Transverse colon (tissue), 4 donors: ENCODE data around the gene PLA2G2C. TPM values are rescaled to one million over a fixed set of nuclear protein-coding genes. Genes with fewer than 3 reads are reported as not detected.

Experiments used
- DNase-seq: peaks from one replicate; pipeline ENCODE4 v3.0.0-alpha.2; 2019
- H3K27ac ChIP-seq, 4 donors: fragments of 200-600 bp; sonication (generic); 2 replicates each; pipeline ENCODE4 v1.5.1; 2016 to 2018; ENCODE audit warnings: inconsistent platforms in 4 of 4
- H3K27me3 ChIP-seq: fragments of 200-600 bp; sonication (generic); 2 replicates; pipeline ENCODE4 v1.5.1; 2017; ENCODE audit warnings: inconsistent platforms
- H3K36me3 ChIP-seq, 4 donors: fragments of 200-600 bp; sonication (generic); 2 replicates each; pipeline ENCODE4 v1.5.1; 2017 to 2019; ENCODE audit warnings: inconsistent platforms in 4 of 4
- H3K4me1 ChIP-seq, 4 donors: fragments of 200-600 bp; sonication (generic); 2 replicates each; pipeline ENCODE4 v1.5.1; 2017 to 2020; ENCODE audit warnings: inconsistent platforms in 4 of 4
- H3K4me3 ChIP-seq, 4 donors: fragments of 200-600 bp; sonication (generic); 1 replicate in 1 of 4; 2 replicates in 3 of 4; pipeline versions ENCODE4 v1.5.1 to v1.6.1; 2017 to 2019; ENCODE audit warnings: inconsistent platforms in 4 of 4
- H3K9me3 ChIP-seq, 2 donors: fragments of 200-600 bp; sonication (generic); 2 replicates each; pipeline ENCODE4 v1.5.1; 2017 to 2019; ENCODE audit warnings: inconsistent platforms in 2 of 2
- EP300 ChIP-seq: sonication (generic); formaldehyde crosslinking; IDR thresholded peaks from one replicate; pipeline ENCODE4 v1.6.1; 2017; ENCODE audit warnings: antibody characterized with exemption, low read depth
- POLR2A ChIP-seq: fragments of 450-650 bp; IDR thresholded peaks from one replicate; pipeline ENCODE4 v1.6.1; 2016; ENCODE audit warnings: antibody characterized with exemption, mild to moderate bottlenecking, moderate library complexity
- POLR2AphosphoS5 ChIP-seq, 3 donors: sonication (generic); formaldehyde crosslinking; IDR thresholded peaks; one replicate each; pipeline ENCODE4 v1.6.1; 2016; ENCODE audit warnings: antibody characterized with exemption in 3 of 3
- WGBS, 2 donors: methylation state at CpG; one replicate each; pipeline ENCODE4 v1.1.5; 2018; ENCODE audit warnings: low coverage in 1 of 2; 5-methylcytosine and 5-hydroxymethylcytosine counted together
- in situ Hi-C, 4 donors: fragments of 200-750 bp; cut with MboI; loops; one replicate each; pipeline versions ENCODE4 v1.15.0 to v1.15.1; 2017; ENCODE audit warnings: low sequenced_read_pairs in 3 of 4, low pct_ligation_motif_present in 1 of 4, low pct_unique_long_range_greater_than_20kb in 1 of 4
- intact Hi-C: fragments of 100-400 bp; cut with DNase I; formaldehyde crosslinking; loops from one replicate; pipeline ENCODE4 v1.15.1; 2023; ENCODE audit warnings: low total_unique reads
- total RNA-seq, 4 donors: library from RNA; depleted of rRNA; stranded (reverse); fragments of >200 nt; gene quantifications; one replicate each; pipeline ENCODE4 v1.1.0, GENCODE V29; 2016
- TF ChIP-seq, protein P1 (sequence below), 5 experiments: fragments of 200-600 bp in 3 of 5; fragments of 450-650 bp in 2 of 5; sonication (generic) in 3 of 5; IDR thresholded peaks; 1 replicate in 2 of 5; 2 replicates in 3 of 5; pipeline ENCODE4 v1.5.1; 2016 to 2017; ENCODE audit warnings: antibody characterized with exemption in 5 of 5, inconsistent platforms in 3 of 5, mild to moderate bottlenecking in 2 of 5, moderate library complexity in 1 of 5

Gene PLA2G2C
- total RNA-seq, 4 donors from 2014 or later, result 0.14 to 4.1 (median 0.16) TPM; not detected in 1

DNA sequence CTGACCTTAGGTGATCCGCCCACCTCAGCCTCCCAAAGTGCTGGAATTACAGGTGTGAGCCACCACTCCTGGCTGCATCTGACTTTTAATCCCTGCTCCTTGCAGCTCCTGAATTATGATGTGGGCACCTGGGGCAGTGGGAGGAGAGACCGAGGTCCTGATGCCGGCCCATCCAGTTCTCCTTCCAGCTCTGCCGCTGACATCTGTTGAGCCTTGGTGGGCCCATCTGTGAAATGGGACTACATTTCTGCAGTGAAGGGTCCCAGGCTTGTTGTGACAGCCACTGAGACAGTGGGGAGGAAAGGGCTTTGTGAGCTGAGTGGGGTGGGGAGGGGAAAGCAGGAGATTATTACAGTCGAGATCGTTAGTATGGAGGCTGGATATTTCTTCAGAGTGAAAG lies 35.3 kb downstream of the PLA2G2C start:
- in situ Hi-C loops (loop anchor here (5.0 to 25.0 kb wide), 3 partner anchors 234 to 239 kb away; partner anchors contain the start of gene PLA2G2E (in 1 of the 4)), intact Hi-C loops (loop anchor here (5.0 kb wide), 1 partner anchor 234 kb away; no protein-coding TSS in a partner anchor)
- Histone ChIP-seq H3K4me1 (peaks cover 0 to 18% (median 12%) of the 10 kb centered on the region in 4 donors), H3K27ac (no peak overlapping the region), H3K27me3 (no peaks in the 10 kb centered on the region), H3K9me3 (no peaks in the 10 kb centered on the region), H3K36me3 (no peaks in the 10 kb centered on the region), H3K4me3 (no peak overlapping the region)
- WGBS, 2 donors, result 84% methylated on average over 6 of the region's 6 CpGs; no CpG with 5 or more reads in 1 of the 2 donors
- no peak for TF ChIP-seq POLR2AphosphoS5 (IDR thresholded peaks at IDR 0.05)
- TF ChIP-seq POLR2A, result no peak
- TF ChIP-seq, protein P1, sequence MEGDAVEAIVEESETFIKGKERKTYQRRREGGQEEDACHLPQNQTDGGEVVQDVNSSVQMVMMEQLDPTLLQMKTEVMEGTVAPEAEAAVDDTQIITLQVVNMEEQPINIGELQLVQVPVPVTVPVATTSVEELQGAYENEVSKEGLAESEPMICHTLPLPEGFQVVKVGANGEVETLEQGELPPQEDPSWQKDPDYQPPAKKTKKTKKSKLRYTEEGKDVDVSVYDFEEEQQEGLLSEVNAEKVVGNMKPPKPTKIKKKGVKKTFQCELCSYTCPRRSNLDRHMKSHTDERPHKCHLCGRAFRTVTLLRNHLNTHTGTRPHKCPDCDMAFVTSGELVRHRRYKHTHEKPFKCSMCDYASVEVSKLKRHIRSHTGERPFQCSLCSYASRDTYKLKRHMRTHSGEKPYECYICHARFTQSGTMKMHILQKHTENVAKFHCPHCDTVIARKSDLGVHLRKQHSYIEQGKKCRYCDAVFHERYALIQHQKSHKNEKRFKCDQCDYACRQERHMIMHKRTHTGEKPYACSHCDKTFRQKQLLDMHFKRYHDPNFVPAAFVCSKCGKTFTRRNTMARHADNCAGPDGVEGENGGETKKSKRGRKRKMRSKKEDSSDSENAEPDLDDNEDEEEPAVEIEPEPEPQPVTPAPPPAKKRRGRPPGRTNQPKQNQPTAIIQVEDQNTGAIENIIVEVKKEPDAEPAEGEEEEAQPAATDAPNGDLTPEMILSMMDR (IDR thresholded peaks at IDR 0.05), result no peak
- TF ChIP-seq EP300, result no peak
- no peak for DNase-seq

DNA sequence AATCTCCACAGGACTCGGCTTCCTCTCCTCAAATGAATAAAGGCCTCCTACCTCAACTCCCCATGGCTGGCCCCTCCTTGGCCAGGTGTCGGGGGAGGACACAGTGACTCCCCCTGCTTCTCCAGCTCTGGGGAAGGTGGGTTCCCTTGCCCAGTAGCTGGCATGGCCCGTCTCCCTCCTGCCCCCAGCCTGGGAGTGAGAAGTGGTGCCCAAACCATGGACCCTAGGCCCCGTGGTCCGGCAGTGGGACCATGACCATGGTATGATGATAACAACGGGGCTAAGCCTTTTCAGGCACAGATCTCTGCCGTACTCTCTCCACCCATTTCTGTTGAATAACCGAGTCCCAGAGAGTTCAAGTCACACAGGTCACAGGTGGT lies 36.0 kb downstream of the PLA2G2C start:
- Histone ChIP-seq H3K27me3 (no peaks in the 10 kb centered on the region), H3K4me1 (peaks cover 0 to 18% (median 12%) of the 10 kb centered on the region in 4 donors), H3K36me3 (no peaks in the 10 kb centered on the region), H3K9me3 (no peaks in the 10 kb centered on the region), H3K27ac (no peak overlapping the region), H3K4me3 (no peak overlapping the region)
- 91% methylated on average over 8 of the region's 8 CpGs; no CpG with 5 or more reads in 1 of the 2 donors for WGBS, 2 donors
- no peak for TF ChIP-seq POLR2A
- TF ChIP-seq, protein P1 (IDR thresholded peaks at IDR 0.05), result no peak
- no peak for TF ChIP-seq POLR2AphosphoS5 (IDR thresholded peaks at IDR 0.05)
- no peak for TF ChIP-seq EP300
- intact Hi-C loops, result loop anchor here (5.0 kb wide), 1 partner anchor 233 kb away; no protein-coding TSS in a partner anchor
- in situ Hi-C loops, result loop anchor here (5.0 to 25.0 kb wide), 3 partner anchors 233 to 238 kb away; partner anchors contain the start of gene PLA2G2E (in 1 of the 4)
- DNase-seq, result no peak

DNA sequence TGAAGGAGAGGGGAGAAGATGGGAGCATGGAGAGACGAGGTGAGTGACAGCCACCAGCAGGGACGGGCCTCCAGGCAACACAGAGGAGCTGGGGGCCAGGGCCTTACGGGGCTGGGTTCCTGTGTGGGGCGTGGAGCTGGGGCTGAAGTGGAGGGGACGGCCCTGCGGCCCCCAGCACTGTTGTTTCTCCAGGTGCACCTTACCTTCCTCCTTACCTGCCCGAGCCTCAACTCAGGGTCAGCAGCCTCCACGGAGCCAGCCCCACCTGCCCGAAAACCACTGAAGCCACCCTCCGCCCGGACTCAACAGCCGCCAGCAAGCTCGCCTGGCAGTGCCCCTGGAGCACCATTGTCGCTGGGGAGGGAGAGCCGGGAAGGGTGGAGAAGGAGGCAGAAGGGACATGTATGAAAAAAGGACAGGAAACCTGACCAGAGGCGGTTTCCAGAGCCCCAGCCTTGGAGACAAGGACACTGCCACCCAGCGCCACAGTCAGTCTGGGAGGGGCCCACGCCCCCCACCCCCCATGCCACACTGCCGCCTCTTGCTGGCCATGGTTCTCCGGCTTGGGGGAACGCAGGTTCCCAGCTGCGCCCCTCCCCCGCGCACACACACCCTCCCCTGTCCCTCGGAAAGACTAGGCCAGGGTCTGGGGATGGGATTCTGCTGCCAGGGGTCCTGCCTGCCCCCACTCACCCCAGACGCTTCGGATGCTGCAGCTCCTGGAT lies 36.6 kb downstream of the PLA2G2C start:
- DNase-seq, result no peak
- no peak overlapping the region for H3K4me3 ChIP-seq
- no peak overlapping the region for H3K27ac ChIP-seq
- H3K36me3 ChIP-seq, result no peaks in the 10 kb centered on the region
- no peaks in the 10 kb centered on the region for H3K27me3 ChIP-seq
- intact Hi-C loops, result loop anchor here (5.0 kb wide), 1 partner anchor 232 kb away; no protein-coding TSS in a partner anchor
- H3K9me3 ChIP-seq, result no peaks in the 10 kb centered on the region
- in situ Hi-C loops, result loop anchor here (5.0 to 25.0 kb wide), 3 partner anchors 232 to 237 kb away; partner anchors contain the start of gene PLA2G2E (in 1 of the 4)
- peaks cover 0 to 18% (median 12%) of the 10 kb centered on the region in 4 donors for H3K4me1 ChIP-seq
- 81 to 90% methylated on average over 2 to 22 of the region's 27 CpGs for WGBS, 2 donors
- TF ChIP-seq, protein P1 (IDR thresholded peaks at IDR 0.05), result no peak
- no peak for TF ChIP-seq POLR2A
- TF ChIP-seq EP300, result no peak
- no peak for TF ChIP-seq POLR2AphosphoS5 (IDR thresholded peaks at IDR 0.05)
